Body of pancreas (tissue), 2 donors: ENCODE data around the gene AASDHPPT. TPM values are rescaled to one million over a fixed set of nuclear protein-coding genes. Genes with fewer than 3 reads are reported as not detected.

Source experiments
- total RNA-seq, 2 donors: library from RNA; depleted of rRNA; stranded (reverse); fragments of >200 nt; gene quantifications; one replicate each; pipeline ENCODE4 v1.1.0, GENCODE V29; 2016

Gene AASDHPPT
- total RNA-seq, 2 donors from 2014 or later = 22.1 to 25.2 TPM

Other genes starting within 250 kb of the AASDHPPT start
- gene MSANTD4, start 55.4 kb upstream of the AASDHPPT start, total RNA-seq = 10 to 100 TPM in 1 of 2 donors, 1 to 10 TPM in 1; 4.9 to 19.5 TPM
- 1 to 10 TPM; 2.0 to 5.7 TPM for gene KBTBD3, start 315 bp upstream of the AASDHPPT start, total RNA-seq